C4-2B (cell line): ENCODE results near the gene CCDC38.

Experiments
- ZFX ChIP-seq: fragments of 450-650 bp; IDR thresholded peaks from 2 replicates; pipeline ENCODE4 v1.6.1; 2017
- TF ChIP-seq, protein P1 (sequence below): fragments of 450-650 bp; conservative IDR thresholded peaks from 2 replicates; pipeline ENCODE4 v1.5.1; 2017; ENCODE audit warnings: mild to moderate bottlenecking

DNA sequence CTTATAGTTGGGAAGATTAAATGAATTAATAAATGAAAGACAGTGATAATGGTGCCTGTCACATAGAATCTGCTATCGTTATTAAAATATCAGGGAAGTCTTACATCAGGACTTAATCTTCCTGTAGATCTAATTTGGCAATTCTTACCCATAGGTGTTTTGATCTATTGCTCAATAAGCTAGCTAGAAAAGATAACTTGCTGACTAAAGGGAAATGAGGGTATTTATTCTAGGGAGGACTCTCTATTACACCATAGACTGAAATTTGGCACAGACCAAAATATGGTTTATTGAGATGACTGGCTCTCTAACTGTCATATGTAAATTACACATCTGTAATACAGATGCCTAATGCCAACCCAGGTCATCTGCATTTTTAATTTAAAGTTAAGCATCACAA, 42.3 kb upstream of the CCDC38 start:
- TF ChIP-seq, protein P1, sequence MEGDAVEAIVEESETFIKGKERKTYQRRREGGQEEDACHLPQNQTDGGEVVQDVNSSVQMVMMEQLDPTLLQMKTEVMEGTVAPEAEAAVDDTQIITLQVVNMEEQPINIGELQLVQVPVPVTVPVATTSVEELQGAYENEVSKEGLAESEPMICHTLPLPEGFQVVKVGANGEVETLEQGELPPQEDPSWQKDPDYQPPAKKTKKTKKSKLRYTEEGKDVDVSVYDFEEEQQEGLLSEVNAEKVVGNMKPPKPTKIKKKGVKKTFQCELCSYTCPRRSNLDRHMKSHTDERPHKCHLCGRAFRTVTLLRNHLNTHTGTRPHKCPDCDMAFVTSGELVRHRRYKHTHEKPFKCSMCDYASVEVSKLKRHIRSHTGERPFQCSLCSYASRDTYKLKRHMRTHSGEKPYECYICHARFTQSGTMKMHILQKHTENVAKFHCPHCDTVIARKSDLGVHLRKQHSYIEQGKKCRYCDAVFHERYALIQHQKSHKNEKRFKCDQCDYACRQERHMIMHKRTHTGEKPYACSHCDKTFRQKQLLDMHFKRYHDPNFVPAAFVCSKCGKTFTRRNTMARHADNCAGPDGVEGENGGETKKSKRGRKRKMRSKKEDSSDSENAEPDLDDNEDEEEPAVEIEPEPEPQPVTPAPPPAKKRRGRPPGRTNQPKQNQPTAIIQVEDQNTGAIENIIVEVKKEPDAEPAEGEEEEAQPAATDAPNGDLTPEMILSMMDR: no peak
- TF ChIP-seq ZFX: no peak
